Thyroid gland (tissue), 4 donors: ENCODE results near the gene FAM222B. TPM values are rescaled to one million over a fixed set of nuclear protein-coding genes. Genes with fewer than 3 reads are reported as not detected.
A peak's percentile ranks its signal among the peaks of the same experiment; 100 is the strongest.

Source experiments
- DNase-seq, 2 donors: peaks; one replicate each; pipeline ENCODE4 v3.0.0-alpha.2; 2019
- H3K27ac ChIP-seq, 3 donors: fragments of 200-600 bp; sonication (generic); 1 replicate in 2 of 3; 2 replicates in 1 of 3; pipeline ENCODE4 v1.5.1; 2016 to 2019; ENCODE audit warnings: mild to moderate bottlenecking in 1 of 3, moderate library complexity in 1 of 3
- H3K27me3 ChIP-seq: fragments of 200-600 bp; sonication (generic); one replicate; pipeline ENCODE4 v1.5.1; 2019
- H3K36me3 ChIP-seq, 2 donors: fragments of 200-600 bp; sonication (generic); one replicate each; pipeline ENCODE4 v1.5.1; 2016 to 2019
- H3K4me1 ChIP-seq, 2 donors: fragments of 200-600 bp; sonication (generic); one replicate each; pipeline ENCODE4 v1.5.1; 2017 to 2019
- H3K4me3 ChIP-seq, 3 donors: fragments of 200-600 bp; sonication (generic); replicated peaks in 1 of 3; 1 replicate in 2 of 3; 2 replicates in 1 of 3; pipeline ENCODE4 v1.5.1; 2016; ENCODE audit warnings: mild to moderate bottlenecking in 1 of 3
- H3K9me3 ChIP-seq: fragments of 200-600 bp; sonication (generic); one replicate; pipeline ENCODE4 v1.5.1; 2017
- POLR2A ChIP-seq, 2 donors: fragments of 450-650 bp; IDR thresholded peaks; one replicate each; pipeline ENCODE4 v1.6.1; 2017; ENCODE audit warnings: antibody characterized with exemption in 2 of 2, mild to moderate bottlenecking in 2 of 2, moderate library complexity in 1 of 2
- WGBS, 2 donors: methylation state at CpG; one replicate each; pipeline ENCODE4 v1.1.5; 2017; 5-methylcytosine and 5-hydroxymethylcytosine counted together
- intact Hi-C: fragments of 100-400 bp; cut with DNase I; formaldehyde crosslinking; loops from one replicate; pipeline ENCODE4 v1.15.1; 2023
- total RNA-seq, 4 donors: library from RNA; depleted of rRNA; stranded (reverse); fragments of >200 nt; gene quantifications; one replicate each; pipeline ENCODE4 v1.2.3, GENCODE V29; 2016
- TF ChIP-seq, protein P1 (sequence below), 6 experiments: fragments of 200-600 bp in 3 of 6; fragments of 450-650 bp in 3 of 6; sonication (generic) in 3 of 6; IDR thresholded peaks; one replicate each; pipeline ENCODE4 v1.5.1; 2016 to 2019; ENCODE audit warnings: antibody characterized with exemption in 6 of 6, mild to moderate bottlenecking in 2 of 6, inconsistent platforms in 1 of 6, moderate library complexity in 1 of 6

The FAM222B gene
- total RNA-seq, 4 donors from 2014 or later = 14.1 to 22.6 (median 15.8) TPM

DNA sequence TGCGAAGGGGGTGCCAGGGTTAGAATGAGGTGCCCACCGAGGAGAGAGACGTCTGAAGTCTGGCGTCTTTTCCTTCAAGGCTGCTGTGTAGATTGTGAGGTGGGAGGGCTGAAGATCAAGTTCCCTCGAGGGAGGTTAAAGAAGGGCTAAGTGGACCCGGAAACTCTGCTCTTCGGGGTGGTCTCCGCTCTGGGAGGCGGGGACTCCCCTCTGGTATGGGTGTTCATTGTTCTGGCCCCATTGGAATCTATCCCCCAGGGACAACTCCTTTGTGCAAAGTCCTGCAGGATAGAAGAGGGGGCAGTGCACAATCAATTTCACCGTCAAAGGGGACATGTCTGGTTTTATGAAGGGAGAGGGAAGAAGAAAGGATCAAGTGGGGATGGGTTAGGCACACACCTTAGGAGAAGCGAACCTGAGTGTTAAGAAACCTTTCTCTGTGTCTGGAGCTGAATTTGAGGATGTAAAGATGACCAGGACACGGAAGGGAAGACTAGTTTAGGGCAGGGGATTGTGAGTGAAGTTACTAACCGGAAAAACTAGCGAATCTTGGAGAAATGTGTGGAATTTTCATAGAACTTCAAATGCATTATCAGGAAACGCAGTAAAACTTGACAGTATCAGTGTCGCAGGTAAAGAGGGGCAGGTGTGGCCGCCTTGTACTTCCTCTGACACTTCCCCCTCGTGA, 124.1 kb downstream of the FAM222B start:
- no peak for TF ChIP-seq POLR2A (IDR thresholded peaks at IDR 0.05)
- TF ChIP-seq, protein P1, sequence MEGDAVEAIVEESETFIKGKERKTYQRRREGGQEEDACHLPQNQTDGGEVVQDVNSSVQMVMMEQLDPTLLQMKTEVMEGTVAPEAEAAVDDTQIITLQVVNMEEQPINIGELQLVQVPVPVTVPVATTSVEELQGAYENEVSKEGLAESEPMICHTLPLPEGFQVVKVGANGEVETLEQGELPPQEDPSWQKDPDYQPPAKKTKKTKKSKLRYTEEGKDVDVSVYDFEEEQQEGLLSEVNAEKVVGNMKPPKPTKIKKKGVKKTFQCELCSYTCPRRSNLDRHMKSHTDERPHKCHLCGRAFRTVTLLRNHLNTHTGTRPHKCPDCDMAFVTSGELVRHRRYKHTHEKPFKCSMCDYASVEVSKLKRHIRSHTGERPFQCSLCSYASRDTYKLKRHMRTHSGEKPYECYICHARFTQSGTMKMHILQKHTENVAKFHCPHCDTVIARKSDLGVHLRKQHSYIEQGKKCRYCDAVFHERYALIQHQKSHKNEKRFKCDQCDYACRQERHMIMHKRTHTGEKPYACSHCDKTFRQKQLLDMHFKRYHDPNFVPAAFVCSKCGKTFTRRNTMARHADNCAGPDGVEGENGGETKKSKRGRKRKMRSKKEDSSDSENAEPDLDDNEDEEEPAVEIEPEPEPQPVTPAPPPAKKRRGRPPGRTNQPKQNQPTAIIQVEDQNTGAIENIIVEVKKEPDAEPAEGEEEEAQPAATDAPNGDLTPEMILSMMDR (IDR thresholded peaks at IDR 0.05) = no peak
- H3K4me3 ChIP-seq = peak overlapping the region in 1 of 3 donors; percentile 83
- peaks cover 34 to 43% of the 10 kb centered on the region in 2 donors for H3K4me1 ChIP-seq
- no peak for DNase-seq
- no peaks in the 10 kb centered on the region for H3K27me3 ChIP-seq
- no peaks in the 10 kb centered on the region for H3K9me3 ChIP-seq
- peak overlapping the region; percentile 86 to 92 (median 89) for H3K27ac ChIP-seq
- 37 to 41% methylated on average over 18 of the region's 18 CpGs for WGBS, 2 donors
- intact Hi-C loops = no loop called here
- peaks cover 32 to 37% of the 10 kb centered on the region in 2 donors for H3K36me3 ChIP-seq

GRCh38 chr17:28717578-28718332, 124.8 kb downstream of the FAM222B start, which contains the start of gene RAB34:
Gene RAB34, minus strand, starts transcription at chr17:28717868. Its CDS starts 602 bp downstream, at chr17:28717266.
- DNase-seq = peak; percentile 88 to 93

GRCh38 chr17:28716740-28717577, 125.6 kb downstream of the FAM222B start:
- peak; percentile 47 to 51 for DNase-seq
- H3K36me3 ChIP-seq = peaks cover 19 to 22% of the 10 kb centered on the region in 2 donors
- intact Hi-C loops = no loop called here
- H3K27me3 ChIP-seq = no peaks in the 10 kb centered on the region
- peaks cover 35 to 44% of the 10 kb centered on the region in 2 donors for H3K4me1 ChIP-seq
- TF ChIP-seq POLR2A (IDR thresholded peaks at IDR 0.05) = no peak
- TF ChIP-seq, protein P1 (IDR thresholded peaks at IDR 0.05) = no peak
- peak overlapping the region; percentile 77 to 86 (median 83) for H3K4me3 ChIP-seq
- 24 to 48% methylated on average over 7 to 16 of the region's 63 CpGs for WGBS, 2 donors
- H3K9me3 ChIP-seq = no peaks in the 10 kb centered on the region
- peak overlapping the region; percentile 86 to 92 (median 89) for H3K27ac ChIP-seq

More at GRCh38 chr17:28717578-28718332, 124.8 kb downstream of the FAM222B start, which contains the start of gene RAB34:
- Histone ChIP-seq H3K4me1 (peaks cover 34 to 43% of the 10 kb centered on the region in 2 donors), H3K27me3 (no peaks in the 10 kb centered on the region), H3K9me3 (no peaks in the 10 kb centered on the region), H3K4me3 (peak within 1 kb of the TSS; percentile 77 to 86 (median 83)), H3K27ac (peak within 1 kb of the TSS; percentile 86 to 92 (median 89)), H3K36me3 (peaks cover 25 to 30% of the 10 kb centered on the region in 2 donors)
- TF ChIP-seq, protein P1 (IDR thresholded peaks at IDR 0.05) = peak in 3 of 6 experiments; percentile 8 to 35 (median 35)
- TF ChIP-seq POLR2A (IDR thresholded peaks at IDR 0.05) = peak in 1 of 2 donors; percentile 64
- intact Hi-C loops = no loop called here
- 11 to 16% methylated on average over 9 to 17 of the region's 60 CpGs for WGBS, 2 donors

DNA sequence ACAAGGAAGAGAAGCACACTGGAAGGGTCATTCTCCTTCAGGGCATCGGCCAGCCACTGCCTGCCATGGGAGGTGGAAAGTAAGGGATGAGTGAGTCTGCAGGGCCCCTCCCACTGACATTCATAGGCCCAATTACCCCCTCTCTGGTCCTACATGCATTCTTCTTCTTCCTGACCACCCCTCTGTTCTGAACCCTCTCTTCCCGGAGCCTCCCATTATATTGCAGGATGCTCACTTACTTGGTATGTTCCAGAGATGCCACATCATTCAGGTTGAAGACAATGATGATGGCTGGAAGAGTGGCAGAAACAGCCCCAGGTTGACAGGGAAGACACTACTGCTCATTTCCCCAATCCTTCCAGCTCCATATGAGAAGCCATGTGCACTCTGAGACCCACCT, 127.4 kb downstream of the FAM222B start:
- no peak overlapping the region for H3K27ac ChIP-seq
- no peak overlapping the region for H3K4me3 ChIP-seq
- peaks cover 13% of the 10 kb centered on the region in 2 donors for H3K36me3 ChIP-seq
- H3K9me3 ChIP-seq = no peaks in the 10 kb centered on the region
- no peaks in the 10 kb centered on the region for H3K27me3 ChIP-seq
- intact Hi-C loops = no loop called here
- DNase-seq = no peak
- 94 to 97% methylated on average over 2 of the region's 2 CpGs for WGBS, 2 donors
- peaks cover 26 to 33% of the 10 kb centered on the region in 2 donors for H3K4me1 ChIP-seq
- no peak for TF ChIP-seq POLR2A (IDR thresholded peaks at IDR 0.05)
- TF ChIP-seq, protein P1 (IDR thresholded peaks at IDR 0.05) = no peak
